ENCODE results near the gene C1orf105. TPM values are rescaled to one million over a fixed set of nuclear protein-coding genes. Genes with fewer than 3 reads are reported as not detected.

C1orf105 gene
- total and polyA plus RNA-seq, 2 donors from 2014 or later = not detected

GRCh38 chr1:172453607-172454006, 33.1 kb downstream of the C1orf105 start:
- FAIRE-seq (no peak), DNase-seq (no peak)
- TF ChIP-seq CTCF (IDR thresholded peaks at IDR 0.05; ENCODE audit: borderline replicate concordance, extremely low read depth, insufficient read depth) = no peak
- Histone ChIP-seq H3K36me3 (ENCODE audit: control insufficient read depth in 2 of 3, insufficient read depth in 3 of 3, low read length in 3 of 3) (no peaks in the 10 kb centered on the region), H3K9ac (ENCODE audit: low read length in 3 of 3) (no peak overlapping the region), H3K27ac (ENCODE audit: low read depth in 2 of 2, low read length in 2 of 2) (no peak overlapping the region), H3K27me3 (ENCODE audit: control insufficient read depth, insufficient read depth, low read length) (no peaks in the 10 kb centered on the region), H3K4me1 (ENCODE audit: control insufficient read depth in 2 of 3, insufficient read depth in 2 of 3, low read depth in 1 of 3, low read length in 3 of 3) (peaks cover 0 to 8% (median 8%) of the 10 kb centered on the region in 3 donors), H3K9me3 (ENCODE audit: control insufficient read depth in 2 of 3, insufficient read depth in 1 of 3, low read length in 3 of 3) (no peaks in the 10 kb centered on the region), H3K4me3 (ENCODE audit: low read length in 3 of 3) (no peak overlapping the region)
- intact Hi-C loops (cut with DNase I) = no loop called here

GRCh38 chr1:172455451-172455850, 35.0 kb downstream of the C1orf105 start:
- intact Hi-C loops (cut with DNase I) = no loop called here
- Histone ChIP-seq H3K36me3 (ENCODE audit: control insufficient read depth in 2 of 3, insufficient read depth in 3 of 3, low read length in 3 of 3) (no peaks in the 10 kb centered on the region), H3K9me3 (ENCODE audit: control insufficient read depth in 2 of 3, insufficient read depth in 1 of 3, low read length in 3 of 3) (no peaks in the 10 kb centered on the region), H3K4me1 (ENCODE audit: control insufficient read depth in 2 of 3, insufficient read depth in 2 of 3, low read depth in 1 of 3, low read length in 3 of 3) (peaks cover 0 to 5% (median 0%) of the 10 kb centered on the region in 3 donors), H3K27me3 (ENCODE audit: control insufficient read depth, insufficient read depth, low read length) (no peaks in the 10 kb centered on the region), H3K4me3 (ENCODE audit: low read length in 3 of 3) (no peak overlapping the region), H3K9ac (ENCODE audit: low read length in 3 of 3) (no peak overlapping the region), H3K27ac (ENCODE audit: low read depth in 2 of 2, low read length in 2 of 2) (no peak overlapping the region)
- no peak for FAIRE-seq
- no peak for TF ChIP-seq CTCF (IDR thresholded peaks at IDR 0.05; ENCODE audit: borderline replicate concordance, extremely low read depth, insufficient read depth)
- no peak for DNase-seq

GRCh38 chr1:172456344-172456769, 35.9 kb downstream of the C1orf105 start:
- intact Hi-C loops (cut with DNase I) = no loop called here
- Histone ChIP-seq H3K9ac (ENCODE audit: low read length in 3 of 3) (no peak overlapping the region), H3K27ac (ENCODE audit: low read depth in 2 of 2, low read length in 2 of 2) (no peak overlapping the region), H3K36me3 (ENCODE audit: control insufficient read depth in 2 of 3, insufficient read depth in 3 of 3, low read length in 3 of 3) (no peaks in the 10 kb centered on the region), H3K4me3 (ENCODE audit: low read length in 3 of 3) (no peak overlapping the region), H3K9me3 (ENCODE audit: control insufficient read depth in 2 of 3, insufficient read depth in 1 of 3, low read length in 3 of 3) (no peaks in the 10 kb centered on the region), H3K4me1 (ENCODE audit: control insufficient read depth in 2 of 3, insufficient read depth in 2 of 3, low read depth in 1 of 3, low read length in 3 of 3) (no peaks in the 10 kb centered on the region), H3K27me3 (ENCODE audit: control insufficient read depth, insufficient read depth, low read length) (no peaks in the 10 kb centered on the region)
- DNase-seq (no peak), FAIRE-seq (no peak)
- no peak for TF ChIP-seq CTCF (IDR thresholded peaks at IDR 0.05; ENCODE audit: borderline replicate concordance, extremely low read depth, insufficient read depth)

- intact Hi-C loops (cut with DNase I) = no loop called here
- TF ChIP-seq CTCF (IDR thresholded peaks at IDR 0.05; ENCODE audit: borderline replicate concordance, extremely low read depth, insufficient read depth) = no peak
- FAIRE-seq = no peak
- Histone ChIP-seq H3K36me3 (ENCODE audit: control insufficient read depth in 2 of 3, insufficient read depth in 3 of 3, low read length in 3 of 3) (no peaks in the 10 kb centered on the region), H3K4me3 (ENCODE audit: low read length in 3 of 3) (no peak overlapping the region), H3K9ac (ENCODE audit: low read length in 3 of 3) (no peak overlapping the region), H3K4me1 (ENCODE audit: control insufficient read depth in 2 of 3, insufficient read depth in 2 of 3, low read depth in 1 of 3, low read length in 3 of 3) (no peaks in the 10 kb centered on the region), H3K27me3 (ENCODE audit: control insufficient read depth, insufficient read depth, low read length) (no peaks in the 10 kb centered on the region), H3K9me3 (ENCODE audit: control insufficient read depth in 2 of 3, insufficient read depth in 1 of 3, low read length in 3 of 3) (no peaks in the 10 kb centered on the region), H3K27ac (ENCODE audit: low read depth in 2 of 2, low read length in 2 of 2) (no peak overlapping the region)
- DNase-seq = no peak
Measured at GRCh38 chr1:172457479-172458130, 37.1 kb downstream of the C1orf105 start.
